DMS79 (cell line): ENCODE measurements around the gene FAM184B.
A peak's percentile ranks its signal among the peaks of the same experiment; 100 is the strongest.

Source experiments
- DNase-seq: peaks from one replicate; lab custom pipeline; 2025; lab: John Stamatoyannopoulos, UW

The FAM184B gene

GRCh38 chr4:17636341-17636695 is 145.1 kb downstream of the FAM184B start:
- DNase-seq, result no peak

- DNase-seq, result no peak
Observed at GRCh38 chr4:17635056-17635455, 146.4 kb downstream of the FAM184B start.

- DNase-seq, result no peak
Observed at GRCh38 chr4:17633600-17633999, 147.8 kb downstream of the FAM184B start.

- no peak for DNase-seq
Observed at GRCh38 chr4:17630228-17630627, 151.2 kb downstream of the FAM184B start.

- no peak for DNase-seq
Observed at GRCh38 chr4:17624821-17625220, 156.6 kb downstream of the FAM184B start.

- no peak for DNase-seq
Observed at GRCh38 chr4:17623451-17624001, 157.9 kb downstream of the FAM184B start.

- no peak for DNase-seq
Observed at GRCh38 chr4:17619416-17620105, 161.9 kb downstream of the FAM184B start.

- no peak for DNase-seq
Observed at GRCh38 chr4:17618926-17619325, 162.5 kb downstream of the FAM184B start.

- no peak for DNase-seq
Observed at GRCh38 chr4:17616283-17616682, 165.1 kb downstream of the FAM184B start.

- peak; percentile 76 for DNase-seq
Observed at GRCh38 chr4:17614416-17615299, 166.8 kb downstream of the FAM184B start, which contains the start of gene MED28. MED28 (plus strand) TSS chr4:17614641; CDS start chr4:17614655, 14 bp downstream.

GRCh38 chr4:17613761-17614415 is 167.5 kb downstream of the FAM184B start:
- DNase-seq, result no peak

- DNase-seq, result no peak
Observed at GRCh38 chr4:17605236-17605635, 176.2 kb downstream of the FAM184B start.

GRCh38 chr4:17599826-17600225 is 181.6 kb downstream of the FAM184B start:
- no peak for DNase-seq

GRCh38 chr4:17597517-17597916 is 183.9 kb downstream of the FAM184B start:
- DNase-seq, result no peak

GRCh38 chr4:17595471-17596005 is 185.9 kb downstream of the FAM184B start:
- no peak for DNase-seq

- no peak for DNase-seq
Observed at GRCh38 chr4:17589355-17589754, 192.1 kb downstream of the FAM184B start.

- no peak for DNase-seq
Observed at GRCh38 chr4:17587094-17587822, 194.2 kb downstream of the FAM184B start.

- DNase-seq, result no peak
Observed at GRCh38 chr4:17584521-17585213, 196.8 kb downstream of the FAM184B start.

- no peak for DNase-seq
Observed at GRCh38 chr4:17583941-17584340, 197.5 kb downstream of the FAM184B start.

GRCh38 chr4:17583276-17583675 is 198.1 kb downstream of the FAM184B start:
- DNase-seq, result no peak

GRCh38 chr4:17580969-17581368 is 200.5 kb downstream of the FAM184B start:
- DNase-seq, result no peak
